ENCODE results near the gene AHI1. TPM values are rescaled to one million over a fixed set of nuclear protein-coding genes. Genes with fewer than 3 reads are reported as not detected.

Gene AHI1
- total RNA-seq, 1 experiment from 2014 or later, result 22.8 TPM

DNA sequence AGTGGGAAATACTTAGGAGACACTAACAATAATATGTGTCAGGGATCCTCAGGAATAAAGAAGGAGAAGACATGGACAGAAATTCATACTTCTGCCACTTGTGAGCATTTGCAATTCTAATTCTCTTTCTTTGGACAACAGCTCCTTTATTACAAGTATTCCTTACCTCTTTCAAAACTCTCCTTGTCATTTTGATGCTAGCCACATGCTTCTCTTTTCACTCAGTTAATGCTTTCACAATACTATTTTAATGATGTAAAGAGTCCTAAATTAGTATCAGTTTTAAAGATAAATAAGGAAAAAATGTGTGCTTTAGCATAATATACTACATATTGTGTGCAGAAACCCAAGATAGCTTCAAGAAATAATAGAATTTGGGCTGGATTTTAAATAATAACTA lies 62.5 kb downstream of the AHI1 start:
- H3K9me3 ChIP-seq (ENCODE audit: low read depth, low read length, poor library complexity, severe bottlenecking), result no peaks in the 10 kb centered on the region
- intact Hi-C loops (cut with micrococcal nuclease; ENCODE audit: unreplicated experiment), result no loop called here
- TF ChIP-seq, protein P1, sequence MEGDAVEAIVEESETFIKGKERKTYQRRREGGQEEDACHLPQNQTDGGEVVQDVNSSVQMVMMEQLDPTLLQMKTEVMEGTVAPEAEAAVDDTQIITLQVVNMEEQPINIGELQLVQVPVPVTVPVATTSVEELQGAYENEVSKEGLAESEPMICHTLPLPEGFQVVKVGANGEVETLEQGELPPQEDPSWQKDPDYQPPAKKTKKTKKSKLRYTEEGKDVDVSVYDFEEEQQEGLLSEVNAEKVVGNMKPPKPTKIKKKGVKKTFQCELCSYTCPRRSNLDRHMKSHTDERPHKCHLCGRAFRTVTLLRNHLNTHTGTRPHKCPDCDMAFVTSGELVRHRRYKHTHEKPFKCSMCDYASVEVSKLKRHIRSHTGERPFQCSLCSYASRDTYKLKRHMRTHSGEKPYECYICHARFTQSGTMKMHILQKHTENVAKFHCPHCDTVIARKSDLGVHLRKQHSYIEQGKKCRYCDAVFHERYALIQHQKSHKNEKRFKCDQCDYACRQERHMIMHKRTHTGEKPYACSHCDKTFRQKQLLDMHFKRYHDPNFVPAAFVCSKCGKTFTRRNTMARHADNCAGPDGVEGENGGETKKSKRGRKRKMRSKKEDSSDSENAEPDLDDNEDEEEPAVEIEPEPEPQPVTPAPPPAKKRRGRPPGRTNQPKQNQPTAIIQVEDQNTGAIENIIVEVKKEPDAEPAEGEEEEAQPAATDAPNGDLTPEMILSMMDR (conservative IDR thresholded peaks at IDR 0.05; ENCODE audit: low read depth, low read length), result no peak
- TF ChIP-seq EZH2 (IDR thresholded peaks at IDR 0.05; ENCODE audit: borderline replicate concordance, low read depth, low read length, poor library complexity, severe bottlenecking), result no peak
- no peaks in the 10 kb centered on the region for H3K36me3 ChIP-seq (ENCODE audit: insufficient read depth, low read length, poor library complexity, severe bottlenecking)
- ChIA-PET POLR2A (ENCODE audit: low non-redundant PET) (no interaction called here), CTCF (no interaction called here)
- no peak for DNase-seq (ENCODE audit: low spot score)
- H3K27ac ChIP-seq (ENCODE audit: low read depth, low read length, poor library complexity, severe bottlenecking), result no peak overlapping the region
- no peaks in the 10 kb centered on the region for H3K4me1 ChIP-seq (ENCODE audit: insufficient read depth, low read length, poor library complexity, severe bottlenecking)
- no peak overlapping the region for H3K4me3 ChIP-seq (ENCODE audit: low read depth, low read length, poor library complexity, severe bottlenecking)
- no peaks in the 10 kb centered on the region for H3K27me3 ChIP-seq (replicated peaks; ENCODE audit: insufficient read depth, low read depth, low read length, poor library complexity)
- no TSS peak for BruUV-seq (replicated peaks)

DNA sequence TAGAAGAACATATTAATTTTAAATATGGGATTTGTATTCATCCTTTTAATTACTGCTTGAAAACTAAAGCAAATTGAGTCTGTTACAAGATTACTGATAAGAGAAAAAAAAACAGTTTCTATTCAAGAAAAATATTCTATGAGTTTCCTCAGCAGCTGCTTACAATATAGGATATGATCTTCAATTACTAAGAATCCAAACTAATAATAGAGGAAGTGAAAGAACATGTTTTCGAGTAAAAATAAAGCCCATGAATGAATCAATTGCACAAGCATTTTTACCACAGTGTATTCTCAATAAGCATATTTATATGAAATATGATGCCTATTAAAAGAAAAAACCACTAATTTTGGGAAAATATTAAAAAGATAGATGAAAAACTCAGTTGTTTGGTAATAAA lies 63.4 kb downstream of the AHI1 start:
- ChIA-PET POLR2A (ENCODE audit: low non-redundant PET) (interaction anchor here (0.8 kb wide), 1 partner anchor 1558 kb away, joined by 5 read pairs; no protein-coding TSS in a partner anchor), CTCF (no interaction called here)
- DNase-seq (ENCODE audit: low spot score), result no peak
- no TSS peak for BruUV-seq (replicated peaks)
- intact Hi-C loops (cut with micrococcal nuclease; ENCODE audit: unreplicated experiment), result no loop called here
- Histone ChIP-seq H3K27ac (ENCODE audit: low read depth, low read length, poor library complexity, severe bottlenecking) (no peak overlapping the region), H3K27me3 (replicated peaks; ENCODE audit: insufficient read depth, low read depth, low read length, poor library complexity) (no peaks in the 10 kb centered on the region), H3K9me3 (ENCODE audit: low read depth, low read length, poor library complexity, severe bottlenecking) (no peaks in the 10 kb centered on the region), H3K4me3 (ENCODE audit: low read depth, low read length, poor library complexity, severe bottlenecking) (no peak overlapping the region), H3K4me1 (ENCODE audit: insufficient read depth, low read length, poor library complexity, severe bottlenecking) (no peaks in the 10 kb centered on the region), H3K36me3 (ENCODE audit: insufficient read depth, low read length, poor library complexity, severe bottlenecking) (no peaks in the 10 kb centered on the region)
- TF ChIP-seq, protein P1 (conservative IDR thresholded peaks at IDR 0.05; ENCODE audit: low read depth, low read length), result no peak
- TF ChIP-seq EZH2 (IDR thresholded peaks at IDR 0.05; ENCODE audit: borderline replicate concordance, low read depth, low read length, poor library complexity, severe bottlenecking), result no peak

DNA sequence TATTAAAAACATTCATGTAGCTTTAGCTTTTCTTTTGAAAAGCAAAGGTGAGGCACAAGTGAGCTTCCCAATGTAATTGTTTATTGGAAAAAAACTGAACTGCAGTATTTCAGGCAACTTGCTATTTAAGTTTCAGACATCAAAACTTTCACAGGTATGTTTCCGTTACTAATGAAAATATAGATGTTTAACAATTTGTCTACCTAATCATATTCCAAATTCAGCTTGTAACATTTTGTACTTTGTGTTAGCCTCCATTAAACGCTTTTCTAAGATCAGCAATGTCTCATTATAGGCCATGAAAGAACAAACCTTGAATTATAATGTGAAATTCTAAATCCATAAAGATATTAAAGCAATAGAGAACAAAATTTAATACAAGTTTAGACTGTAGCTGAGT lies 69.5 kb downstream of the AHI1 start:
- TF ChIP-seq EZH2 (IDR thresholded peaks at IDR 0.05; ENCODE audit: borderline replicate concordance, low read depth, low read length, poor library complexity, severe bottlenecking), result no peak
- TF ChIP-seq, protein P1 (conservative IDR thresholded peaks at IDR 0.05; ENCODE audit: low read depth, low read length), result no peak
- CTCF ChIA-PET, result no interaction called here
- Histone ChIP-seq H3K9me3 (ENCODE audit: low read depth, low read length, poor library complexity, severe bottlenecking) (no peaks in the 10 kb centered on the region), H3K4me3 (ENCODE audit: low read depth, low read length, poor library complexity, severe bottlenecking) (no peak overlapping the region), H3K4me1 (ENCODE audit: insufficient read depth, low read length, poor library complexity, severe bottlenecking) (peaks cover 20% of the 10 kb centered on the region), H3K27me3 (replicated peaks; ENCODE audit: insufficient read depth, low read depth, low read length, poor library complexity) (no peaks in the 10 kb centered on the region), H3K36me3 (ENCODE audit: insufficient read depth, low read length, poor library complexity, severe bottlenecking) (no peaks in the 10 kb centered on the region), H3K27ac (ENCODE audit: low read depth, low read length, poor library complexity, severe bottlenecking) (no peak overlapping the region)
- no TSS peak for BruUV-seq (replicated peaks)
- POLR2A ChIA-PET (ENCODE audit: low non-redundant PET), result interaction anchor here (0.7 kb wide), 1 partner anchor 384 kb away, joined by 7 read pairs; no protein-coding TSS in a partner anchor
- intact Hi-C loops (cut with micrococcal nuclease; ENCODE audit: unreplicated experiment), result no loop called here
- DNase-seq (ENCODE audit: low spot score), result no peak
